Trophoblast cell (in vitro differentiated cells and primary cell): ENCODE results near the gene LAMP1.

Source experiments
- DNase-seq, 2 donors: peaks; one replicate each; pipeline ENCODE4 v3.0.0-alpha.2; 2016
- H2AFZ ChIP-seq: 2 replicates; pipeline ENCODE4 v1.6.1; 2013; ENCODE audit warnings: low read length, moderate library complexity, mild to moderate bottlenecking; ENCODE audit not compliant: insufficient read depth, poor library complexity
- H2AK5ac ChIP-seq: 2 replicates; pipeline ENCODE4 v1.6.1; 2013; ENCODE audit warnings: mild to moderate bottlenecking, low read length
- H2BK120ac ChIP-seq: 2 replicates; pipeline ENCODE4 v1.6.1; 2013; ENCODE audit warnings: low read length, mild to moderate bottlenecking, moderate library complexity; ENCODE audit not compliant: insufficient read depth, poor library complexity
- H2BK12ac ChIP-seq: 2 replicates; pipeline ENCODE4 v1.6.1; 2013; ENCODE audit warnings: mild to moderate bottlenecking, low read length, moderate library complexity
- H2BK5ac ChIP-seq: 2 replicates; pipeline ENCODE4 v1.6.1; 2013; ENCODE audit warnings: low read length, low read depth, moderate library complexity, mild to moderate bottlenecking; ENCODE audit not compliant: poor library complexity
- H3K14ac ChIP-seq: 2 replicates; pipeline ENCODE4 v1.6.1; 2013; ENCODE audit warnings: mild to moderate bottlenecking, low read length
- H3K18ac ChIP-seq: 2 replicates; pipeline ENCODE4 v1.6.1; 2013; ENCODE audit warnings: mild to moderate bottlenecking, low read length
- H3K23ac ChIP-seq: 2 replicates; pipeline ENCODE4 v1.6.1; 2013; ENCODE audit warnings: low read length
- H3K27ac ChIP-seq: 2 replicates; pipeline ENCODE4 v1.5.1; 2013; ENCODE audit warnings: low read depth, mild to moderate bottlenecking, inconsistent platforms, low read length, moderate library complexity
- H3K27me3 ChIP-seq: 2 replicates; pipeline ENCODE4 v1.6.1; 2013; ENCODE audit warnings: inconsistent platforms, mild to moderate bottlenecking, low read length, moderate library complexity; ENCODE audit not compliant: insufficient read depth
- H3K36me3 ChIP-seq, 2 experiments: 1 replicate in 1 of 2; 2 replicates in 1 of 2; pipeline ENCODE4 v1.6.1; 2013; ENCODE audit warnings: low read length in 2 of 2, mild to moderate bottlenecking in 2 of 2, moderate library complexity in 1 of 2; ENCODE audit not compliant: insufficient read depth in 2 of 2, control insufficient read depth in 1 of 2
- H3K4ac ChIP-seq: 2 replicates; pipeline ENCODE4 v1.6.1; 2013; ENCODE audit warnings: low read depth, mild to moderate bottlenecking, low read length, moderate library complexity
- H3K4me1 ChIP-seq, 2 experiments: 1 replicate in 1 of 2; 2 replicates in 1 of 2; pipeline ENCODE4 v1.6.1; 2013; ENCODE audit warnings: low read length in 2 of 2, mild to moderate bottlenecking in 2 of 2, moderate library complexity in 1 of 2; ENCODE audit not compliant: insufficient read depth in 2 of 2, control insufficient read depth in 1 of 2
- H3K4me2 ChIP-seq: 2 replicates; pipeline ENCODE4 v1.6.1; 2013; ENCODE audit warnings: inconsistent platforms, mild to moderate bottlenecking, low read length, moderate library complexity
- H3K4me3 ChIP-seq: 2 replicates; pipeline ENCODE4 v1.5.1; 2013; ENCODE audit warnings: mild to moderate bottlenecking, low read depth, low read length, inconsistent platforms
- H3K79me1 ChIP-seq: one replicate; pipeline ENCODE4 v1.6.1; 2013; ENCODE audit warnings: low read length
- H3K79me2 ChIP-seq: 2 replicates; pipeline ENCODE4 v1.6.1; 2013; ENCODE audit warnings: low read length, mild to moderate bottlenecking; ENCODE audit not compliant: control insufficient read depth, insufficient read depth, poor library complexity
- H3K9ac ChIP-seq: 2 replicates; pipeline ENCODE4 v1.6.1; 2013; ENCODE audit warnings: mild to moderate bottlenecking, low read length
- H3K9me3 ChIP-seq: 2 replicates; pipeline ENCODE4 v1.6.1; 2013; ENCODE audit warnings: low read depth, mild to moderate bottlenecking, control low read depth, inconsistent platforms, low read length; ENCODE audit not compliant: insufficient read depth
- H4K12ac ChIP-seq: 2 replicates; pipeline ENCODE4 v1.6.1; 2013; ENCODE audit warnings: low read depth, mild to moderate bottlenecking, low read length, moderate library complexity
- H4K8ac ChIP-seq: 2 replicates; pipeline ENCODE4 v1.6.1; 2013; ENCODE audit warnings: low read depth, mild to moderate bottlenecking, low read length, moderate library complexity
- H4K91ac ChIP-seq: one replicate; pipeline ENCODE4 v1.6.1; 2013; ENCODE audit warnings: low read depth, mild to moderate bottlenecking, low read length, moderate library complexity
- WGBS: extraction: QIAGEN DNeasy Blood & Tissue Kit; methylation state at CpG from one replicate; pipeline ENCODE4 v1.1.7; 2013; ENCODE audit warnings: missing lambda C conversion rate; ENCODE audit not compliant: insufficient read length, insufficient coverage; ENCODE audit errors: extremely low coverage; 5-methylcytosine and 5-hydroxymethylcytosine counted together

Gene LAMP1

DNA sequence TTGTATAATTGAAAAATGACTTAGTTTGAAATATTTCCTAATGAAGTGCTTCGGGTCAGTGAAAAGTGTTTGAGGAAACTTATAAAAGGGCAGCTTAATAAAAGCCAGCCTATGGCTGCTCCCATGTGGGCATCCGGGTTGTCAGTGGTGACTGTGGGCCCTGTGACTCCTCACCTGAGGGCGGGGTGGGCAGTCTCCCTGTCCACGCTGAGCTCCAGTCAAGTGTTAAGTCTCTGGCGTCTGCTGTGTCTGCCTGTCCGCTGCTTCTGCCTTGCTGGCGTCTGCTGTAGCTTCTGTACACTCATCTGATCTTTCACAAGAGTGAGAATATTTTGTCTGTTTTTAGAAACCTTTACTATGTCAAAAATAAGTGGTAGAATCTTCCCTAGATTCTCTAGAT lies 7.1 kb downstream of the LAMP1 start:
- no peak overlapping the region for H2BK120ac ChIP-seq
- H4K8ac ChIP-seq, result no peak overlapping the region
- peaks cover 0 to 2% of the 10 kb centered on the region in 2 experiments for H3K4me1 ChIP-seq
- H2BK12ac ChIP-seq, result no peak overlapping the region
- H3K9ac ChIP-seq, result no peak overlapping the region
- H3K79me1 ChIP-seq, result no peaks in the 10 kb centered on the region
- no peak overlapping the region for H2BK5ac ChIP-seq
- no peak overlapping the region for H3K4ac ChIP-seq
- no peak for DNase-seq
- no peak overlapping the region for H3K14ac ChIP-seq
- no peak overlapping the region for H2AK5ac ChIP-seq
- no peaks in the 10 kb centered on the region for H3K9me3 ChIP-seq
- no peak overlapping the region for H3K27ac ChIP-seq
- no peak overlapping the region for H3K23ac ChIP-seq
- peaks cover 2% of the 10 kb centered on the region for H3K79me2 ChIP-seq
- no peak overlapping the region for H3K4me2 ChIP-seq
- H4K91ac ChIP-seq, result no peak overlapping the region
- peaks cover 0 to 4% of the 10 kb centered on the region in 2 experiments for H3K36me3 ChIP-seq
- no peak overlapping the region for H2AFZ ChIP-seq
- no peak overlapping the region for H3K4me3 ChIP-seq
- no peak overlapping the region for H4K12ac ChIP-seq
- WGBS, result no CpG with 5 or more reads among the region's 7 CpGs
- no peaks in the 10 kb centered on the region for H3K27me3 ChIP-seq
- no peak overlapping the region for H3K18ac ChIP-seq

GRCh38 chr13:113305208-113305607 lies 8.2 kb downstream of the LAMP1 start:
- Histone ChIP-seq H4K91ac (no peak overlapping the region), H3K27me3 (no peaks in the 10 kb centered on the region), H3K27ac (no peak overlapping the region), H2AFZ (no peak overlapping the region), H3K4me2 (no peak overlapping the region), H3K36me3 (peaks cover 2 to 9% of the 10 kb centered on the region in 2 experiments), H3K9me3 (no peaks in the 10 kb centered on the region), H3K79me1 (no peaks in the 10 kb centered on the region), H3K14ac (no peak overlapping the region), H3K4ac (no peak overlapping the region), H2BK5ac (no peak overlapping the region), H3K4me1 (peaks cover 0 to 2% of the 10 kb centered on the region in 2 experiments), H3K4me3 (no peak overlapping the region), H4K12ac (no peak overlapping the region), H3K9ac (no peak overlapping the region), H2BK12ac (no peak overlapping the region), H4K8ac (no peak overlapping the region), H2AK5ac (no peak overlapping the region), H3K23ac (peak overlapping the region; percentile 45), H3K18ac (no peak overlapping the region), H3K79me2 (peaks cover 2% of the 10 kb centered on the region), H2BK120ac (no peak overlapping the region)
- WGBS, result no CpG with 5 or more reads among the region's 7 CpGs
- DNase-seq, result no peak

DNA sequence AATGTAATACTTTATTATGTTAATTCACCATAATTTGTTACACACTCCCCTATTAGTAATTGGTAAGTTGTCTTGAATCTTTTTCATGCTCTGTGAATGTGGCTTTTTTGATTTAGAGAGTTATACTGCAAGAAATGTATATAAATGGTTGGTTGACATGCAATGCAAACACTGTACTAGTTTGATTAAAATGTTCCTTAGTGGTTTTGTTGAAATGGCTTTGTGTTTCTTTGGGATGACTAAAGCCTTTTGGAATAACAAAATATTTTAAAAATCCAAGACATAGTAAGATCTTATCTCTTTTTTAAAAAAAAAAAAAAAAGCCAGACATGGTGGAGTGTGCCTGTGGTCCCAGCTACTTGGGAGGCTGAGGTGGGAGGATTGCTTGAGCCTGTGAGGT lies 10.5 kb downstream of the LAMP1 start:
- Histone ChIP-seq H2AK5ac (no peak overlapping the region), H3K79me1 (no peaks in the 10 kb centered on the region), H3K79me2 (peaks cover 2% of the 10 kb centered on the region), H2BK5ac (no peak overlapping the region), H3K4me2 (no peak overlapping the region), H4K8ac (no peak overlapping the region), H4K12ac (no peak overlapping the region), H3K36me3 (peaks cover 14 to 26% of the 10 kb centered on the region in 2 experiments), H3K27me3 (no peaks in the 10 kb centered on the region), H2BK120ac (no peak overlapping the region), H3K18ac (no peak overlapping the region), H3K27ac (no peak overlapping the region), H3K9ac (no peak overlapping the region), H3K4me3 (no peak overlapping the region), H3K4me1 (peaks cover 0 to 2% of the 10 kb centered on the region in 2 experiments), H2AFZ (no peak overlapping the region), H3K9me3 (peaks cover 1% of the 10 kb centered on the region), H3K14ac (no peak overlapping the region), H2BK12ac (no peak overlapping the region), H4K91ac (no peak overlapping the region), H3K23ac (no peak overlapping the region), H3K4ac (no peak overlapping the region)
- peak in 1 of 2 donors; percentile 9 for DNase-seq

GRCh38 chr13:113309473-113309872 lies 12.4 kb downstream of the LAMP1 start:
- Histone ChIP-seq H3K23ac (no peak overlapping the region), H3K27ac (no peak overlapping the region), H3K36me3 (peaks cover 19 to 30% of the 10 kb centered on the region in 2 experiments), H3K18ac (no peak overlapping the region), H4K8ac (no peak overlapping the region), H4K91ac (no peak overlapping the region), H3K27me3 (no peaks in the 10 kb centered on the region), H2BK120ac (no peak overlapping the region), H3K79me2 (no peaks in the 10 kb centered on the region), H3K9me3 (peaks cover 1% of the 10 kb centered on the region), H3K4me2 (no peak overlapping the region), H2BK5ac (no peak overlapping the region), H3K9ac (no peak overlapping the region), H3K4me3 (no peak overlapping the region), H3K79me1 (no peaks in the 10 kb centered on the region), H3K14ac (no peak overlapping the region), H2AFZ (no peak overlapping the region), H3K4me1 (peaks cover 0 to 2% of the 10 kb centered on the region in 2 experiments), H3K4ac (no peak overlapping the region), H2AK5ac (no peak overlapping the region), H2BK12ac (no peak overlapping the region), H4K12ac (no peak overlapping the region)
- DNase-seq, result no peak
- WGBS, result no CpG with 5 or more reads among the region's 6 CpGs
